GM12873 (cell line): Measurements from ENCODE around the gene CRTAP.

Experiments
- CTCF ChIP-seq: IDR thresholded peaks from 2 replicates; pipeline ENCODE4 v1.5.1; 2012; ENCODE audit warnings: low read depth, mild to moderate bottlenecking, moderate library complexity, low read length, control low read depth; ENCODE audit not compliant: insufficient read depth; ENCODE audit errors: missing control alignments

Gene CRTAP

GRCh38 chr3:33076952-33077351, 36.9 kb upstream of the CRTAP start:
- TF ChIP-seq CTCF: no peak

- no peak for TF ChIP-seq CTCF
These were observed 35.8 kb upstream of the CRTAP start for GRCh38 chr3:33077976-33078375.

- TF ChIP-seq CTCF: no peak
These were observed 32.0 kb upstream of the CRTAP start for GRCh38 chr3:33081812-33082211.

- no peak for TF ChIP-seq CTCF
These were observed 29.9 kb upstream of the CRTAP start for GRCh38 chr3:33083958-33084357.

GRCh38 chr3:33088691-33089090, 25.1 kb upstream of the CRTAP start:
- TF ChIP-seq CTCF: no peak

GRCh38 chr3:33089515-33089914, 24.3 kb upstream of the CRTAP start:
- no peak for TF ChIP-seq CTCF

- no peak for TF ChIP-seq CTCF
These were observed 22.1 kb upstream of the CRTAP start for GRCh38 chr3:33091746-33092145.
